GM20431 (cell line): ENCODE results near the gene ATP1A4.

Experiments
- in situ Hi-C: fragments of 300-500 bp; cut with MseI, MboI; formaldehyde crosslinking; loops from one replicate; pipeline ENCODE4 v1.15.0; 2020; ENCODE audit warnings: low sequenced_read_pairs; ENCODE audit not compliant: unreplicated experiment

ATP1A4 gene

DNA sequence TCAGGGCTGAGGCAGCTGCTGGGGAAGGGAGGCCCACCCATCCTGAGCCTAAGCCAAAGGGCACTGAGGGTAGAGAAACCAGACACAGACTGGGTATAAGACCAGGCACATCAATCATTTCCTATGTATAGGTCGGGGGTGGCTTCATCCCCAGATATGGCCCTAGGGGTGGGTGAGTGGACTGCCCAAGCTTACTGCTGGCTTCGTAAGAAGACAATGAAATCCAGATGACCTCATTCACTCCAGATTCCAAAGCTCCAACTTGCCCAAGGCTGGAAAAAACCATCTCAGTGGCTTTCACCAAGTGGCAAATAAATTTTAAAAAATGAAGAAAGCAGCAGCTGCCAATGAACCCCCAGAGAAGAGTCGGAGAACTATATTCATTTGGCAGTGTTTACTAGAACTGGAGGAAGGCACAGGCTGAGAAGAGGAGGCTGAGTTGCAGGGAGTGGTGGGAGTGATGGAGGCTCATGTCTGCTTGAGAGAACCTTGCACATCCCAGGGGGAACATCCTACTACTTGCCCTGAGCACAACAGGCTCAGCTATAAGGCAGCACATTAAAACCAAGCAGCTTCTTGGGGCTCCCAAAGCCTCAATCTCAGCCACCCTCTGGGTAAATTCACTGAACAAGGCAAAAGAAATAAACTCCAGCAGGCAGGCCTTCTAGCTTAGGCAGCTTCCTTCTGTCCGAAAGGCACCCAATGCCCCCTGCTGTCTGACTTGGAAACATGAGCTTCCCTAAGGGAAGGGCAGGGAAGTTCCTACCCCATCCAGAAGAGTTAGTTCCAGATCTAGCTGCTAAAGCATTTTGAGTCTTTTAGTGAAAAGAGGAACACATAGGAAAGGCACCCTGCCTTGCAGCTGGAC is 67.9 kb downstream of the ATP1A4 start:
- in situ Hi-C loops: no loop called here

GRCh38 chr1:160220301-160220700 is 68.9 kb downstream of the ATP1A4 start:
- in situ Hi-C loops: no loop called here

DNA sequence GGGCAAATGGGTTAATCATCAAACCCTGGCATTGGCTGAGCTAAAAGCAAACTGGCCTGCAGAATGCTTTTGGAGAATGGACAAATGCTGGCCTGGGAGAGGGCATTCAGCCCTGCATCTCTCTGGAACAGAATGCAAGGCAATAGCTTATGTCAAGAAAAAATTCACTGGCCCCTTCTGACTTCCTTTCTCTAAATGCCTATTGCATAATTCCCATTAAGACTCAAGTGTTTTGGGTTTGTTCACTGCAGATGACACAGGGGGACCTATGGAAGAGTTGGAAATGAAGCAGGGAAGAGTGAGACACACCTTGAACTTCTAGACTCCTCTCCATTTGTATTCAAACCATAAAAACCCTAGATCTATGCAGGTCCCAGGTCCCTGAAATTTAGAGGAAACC is 69.7 kb downstream of the ATP1A4 start:
- in situ Hi-C loops: no loop called here

DNA sequence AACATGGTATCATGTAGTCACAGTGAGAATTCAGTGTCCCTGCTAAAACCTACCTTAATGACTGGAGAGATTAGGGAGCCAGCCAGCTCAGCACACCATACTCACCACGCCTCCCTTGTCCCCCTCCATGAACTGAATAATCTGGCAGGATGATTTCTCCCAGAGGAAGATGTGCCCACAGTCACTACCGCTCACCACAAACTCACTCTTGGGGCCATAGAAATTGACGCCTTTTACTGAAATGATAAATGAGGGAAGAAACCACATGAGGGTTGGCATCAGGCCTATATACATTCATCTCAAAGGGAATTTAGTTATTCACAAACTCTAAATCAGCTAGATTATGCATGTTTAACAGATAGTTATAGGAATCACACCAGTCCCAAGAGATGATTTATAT is 71.1 kb downstream of the ATP1A4 start:
- in situ Hi-C loops: no loop called here

- in situ Hi-C loops: no loop called here
Measured at GRCh38 chr1:160224606-160225005, 73.2 kb downstream of the ATP1A4 start.

- in situ Hi-C loops: no loop called here
Measured at GRCh38 chr1:160225345-160225744, 73.9 kb downstream of the ATP1A4 start.

DNA sequence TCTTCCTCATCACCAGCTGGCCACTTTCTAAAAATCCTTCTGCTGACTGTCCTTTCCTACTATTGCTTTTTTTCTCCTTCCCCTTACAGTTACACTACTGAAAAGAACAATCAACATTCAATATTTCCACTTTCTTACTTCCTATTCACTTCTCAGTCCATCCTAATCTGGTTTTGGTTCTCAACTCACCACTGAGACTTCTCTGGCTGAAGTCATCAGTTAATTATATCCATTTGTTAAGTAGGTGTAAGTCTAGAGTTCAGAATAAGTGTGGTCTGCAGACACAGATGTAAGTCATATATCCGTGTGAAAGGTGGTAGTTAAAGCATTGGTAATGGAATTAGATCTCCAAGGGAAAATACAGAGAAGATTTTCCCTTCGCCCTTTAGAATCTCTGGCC is 75.2 kb downstream of the ATP1A4 start:
- in situ Hi-C loops: no loop called here

- in situ Hi-C loops: no loop called here
Measured at GRCh38 chr1:160227034-160227433, 75.6 kb downstream of the ATP1A4 start.

DNA sequence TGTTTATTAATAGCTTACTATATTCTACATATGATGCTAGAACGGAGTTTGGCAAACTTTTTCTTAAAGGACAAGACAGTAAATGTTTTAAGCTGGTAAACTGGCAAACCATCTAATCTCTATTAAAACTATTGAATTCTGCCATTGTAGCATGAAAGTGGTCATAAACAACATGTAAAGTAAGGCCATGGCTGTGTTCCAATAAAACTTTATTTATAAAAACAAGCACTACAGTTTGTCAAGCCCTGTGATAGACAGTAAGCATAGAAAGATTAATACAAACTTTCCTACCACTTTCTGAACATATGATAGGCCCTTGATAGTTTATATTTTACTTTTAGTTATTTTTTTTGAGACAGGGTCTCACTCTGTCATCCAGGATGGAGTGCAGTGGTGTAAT is 76.2 kb downstream of the ATP1A4 start:
- in situ Hi-C loops: no loop called here

GRCh38 chr1:160228431-160228830 is 77.0 kb downstream of the ATP1A4 start:
- in situ Hi-C loops: no loop called here

DNA sequence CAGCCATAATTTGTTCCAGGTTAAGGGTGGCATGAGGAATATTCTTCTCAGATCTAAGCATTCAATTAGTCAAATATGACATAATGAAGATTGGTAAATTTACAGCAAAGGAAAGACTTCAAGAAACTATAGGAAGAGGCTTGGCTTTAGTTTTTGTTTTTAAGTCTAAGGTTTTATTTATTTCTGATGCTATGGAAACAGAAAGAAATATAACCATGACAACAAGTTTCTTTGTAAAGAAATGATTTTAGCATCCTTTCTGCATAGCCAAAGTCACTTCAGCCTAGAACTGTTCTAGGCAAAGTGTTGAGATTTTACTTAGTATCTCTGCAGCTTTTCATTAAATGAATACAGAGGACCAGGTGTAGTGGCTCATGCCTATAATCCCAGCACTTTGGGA is 81.5 kb downstream of the ATP1A4 start:
- in situ Hi-C loops: no loop called here
